Esophagus muscularis mucosa (tissue), 4 donors: Measurements from ENCODE around the gene MRPS26. TPM values are rescaled to one million over a fixed set of nuclear protein-coding genes. Genes with fewer than 3 reads are reported as not detected.

Experiments used
- DNase-seq: peaks from one replicate; pipeline ENCODE4 v3.0.0-alpha.2; 2017; ENCODE audit errors: extremely low spot score
- H3K27ac ChIP-seq, 4 donors: fragments of 200-600 bp; sonication (generic); replicated peaks in 1 of 4; 1 replicate in 3 of 4; 2 replicates in 1 of 4; pipeline ENCODE4 v1.5.1; 2016 to 2019; ENCODE audit warnings: mild to moderate bottlenecking in 1 of 4
- H3K27me3 ChIP-seq, 4 donors: fragments of 200-600 bp; sonication (generic); one replicate each; pipeline versions ENCODE4 v1.5.1 to v1.6.0; 2016 to 2019
- H3K36me3 ChIP-seq, 4 donors: fragments of 200-600 bp; sonication (generic); one replicate each; pipeline ENCODE4 v1.5.1; 2016 to 2019
- H3K4me1 ChIP-seq, 4 donors: fragments of 200-600 bp; sonication (generic); one replicate each; pipeline ENCODE4 v1.5.1; 2016 to 2019
- H3K4me3 ChIP-seq, 4 donors: fragments of 200-600 bp; sonication (generic); 1 replicate in 2 of 4; 2 replicates in 2 of 4; pipeline ENCODE4 v1.5.1; 2016 to 2019; ENCODE audit warnings: mild to moderate bottlenecking in 4 of 4, moderate library complexity in 1 of 4
- H3K9me3 ChIP-seq, 4 donors: fragments of 200-600 bp; sonication (generic); 1 replicate in 3 of 4; 2 replicates in 1 of 4; pipeline ENCODE4 v1.5.1; 2016 to 2019
- CTCF ChIP-seq, 3 experiments: fragments of 200-600 bp in 2 of 3; fragments of 450-650 bp in 1 of 3; sonication (generic) in 2 of 3; IDR thresholded peaks; one replicate each; pipeline ENCODE4 v1.5.1; 2017 to 2019; ENCODE audit warnings: antibody characterized with exemption in 3 of 3, mild to moderate bottlenecking in 2 of 3, moderate library complexity in 1 of 3
- EP300 ChIP-seq: sonication (generic); formaldehyde crosslinking; IDR thresholded peaks from one replicate; pipeline ENCODE4 v1.6.1; 2017; ENCODE audit warnings: antibody characterized with exemption
- POLR2A ChIP-seq: fragments of 450-650 bp; IDR thresholded peaks from one replicate; pipeline ENCODE4 v1.6.1; 2017; ENCODE audit warnings: antibody characterized with exemption, moderate library complexity, mild to moderate bottlenecking, low read depth
- POLR2AphosphoS5 ChIP-seq, 2 donors: sonication (generic); formaldehyde crosslinking; IDR thresholded peaks; one replicate each; pipeline ENCODE4 v1.6.1; 2017; ENCODE audit warnings: antibody characterized with exemption in 2 of 2
- WGBS: methylation state at CpG from one replicate; pipeline ENCODE4 v1.1.5; 2018; 5-methylcytosine and 5-hydroxymethylcytosine counted together
- intact Hi-C: fragments of 100-400 bp; cut with DNase I; formaldehyde crosslinking; loops from one replicate; pipeline ENCODE4 v1.15.1; 2023
- total RNA-seq, 4 donors: library from RNA; depleted of rRNA; stranded (reverse); fragments of >200 nt; gene quantifications; one replicate each; pipeline versions ENCODE4 v1.1.0 to v1.2.1, GENCODE V29; 2016

MRPS26 gene
- total RNA-seq, 4 donors from 2014 or later = 52.3 to 90.7 (median 71.5) TPM

GRCh38 chr20:3077618-3078134, 31.8 kb downstream of the MRPS26 start:
- Histone ChIP-seq H3K27me3 (peaks cover 0 to 64% (median 11%) of the 10 kb centered on the region in 4 donors), H3K4me1 (peaks cover 14 to 18% (median 16%) of the 10 kb centered on the region in 4 donors), H3K36me3 (no peaks in the 10 kb centered on the region), H3K9me3 (no peaks in the 10 kb centered on the region), H3K27ac (no peak overlapping the region), H3K4me3 (no peak overlapping the region)
- DNase-seq = no peak
- WGBS = 68% methylated on average over 4 of the region's 4 CpGs
- no peak for TF ChIP-seq EP300
- no peak for TF ChIP-seq POLR2AphosphoS5 (IDR thresholded peaks at IDR 0.05)
- no peak for TF ChIP-seq CTCF (IDR thresholded peaks at IDR 0.05)
- intact Hi-C loops = no loop called here

- TF ChIP-seq EP300 (no peak), POLR2AphosphoS5 (IDR thresholded peaks at IDR 0.05) (no peak), POLR2A (no peak), CTCF (IDR thresholded peaks at IDR 0.05) (no peak)
- Histone ChIP-seq H3K4me1 (peaks cover 19 to 29% (median 25%) of the 10 kb centered on the region in 4 donors), H3K4me3 (no peak overlapping the region), H3K9me3 (no peaks in the 10 kb centered on the region), H3K27ac (no peak overlapping the region), H3K36me3 (no peaks in the 10 kb centered on the region), H3K27me3 (peaks cover 0 to 72% (median 22%) of the 10 kb centered on the region in 4 donors)
- 62% methylated on average over 4 of the region's 6 CpGs for WGBS
- DNase-seq = no peak
- intact Hi-C loops = no loop called here
Observed at GRCh38 chr20:3080939-3081388, 35.1 kb downstream of the MRPS26 start.

GRCh38 chr20:3081641-3082040, 35.8 kb downstream of the MRPS26 start:
- Histone ChIP-seq H3K4me3 (no peak overlapping the region), H3K9me3 (no peaks in the 10 kb centered on the region), H3K27ac (no peak overlapping the region), H3K27me3 (peaks cover 0 to 67% (median 22%) of the 10 kb centered on the region in 4 donors), H3K36me3 (no peaks in the 10 kb centered on the region), H3K4me1 (peaks cover 19 to 29% (median 25%) of the 10 kb centered on the region in 4 donors)
- no peak for DNase-seq
- 93% methylated on average over 4 of the region's 11 CpGs for WGBS
- intact Hi-C loops = no loop called here
- TF ChIP-seq POLR2AphosphoS5 (IDR thresholded peaks at IDR 0.05) = no peak
- TF ChIP-seq CTCF (IDR thresholded peaks at IDR 0.05) = no peak
- no peak for TF ChIP-seq EP300
- TF ChIP-seq POLR2A = no peak

- no peaks in the 10 kb centered on the region for H3K9me3 ChIP-seq
- no peak for DNase-seq
- 9% methylated on average over 25 of the region's 71 CpGs for WGBS
- peak overlapping the region; percentile 41 to 56 (median 45) for H3K4me3 ChIP-seq
- TF ChIP-seq CTCF (IDR thresholded peaks at IDR 0.05) (no peak), POLR2AphosphoS5 (IDR thresholded peaks at IDR 0.05) (no peak), EP300 (no peak), POLR2A (no peak)
- H3K36me3 ChIP-seq = no peaks in the 10 kb centered on the region
- H3K27ac ChIP-seq = no peak overlapping the region
- peaks cover 19 to 29% (median 25%) of the 10 kb centered on the region in 4 donors for H3K4me1 ChIP-seq
- intact Hi-C loops = no loop called here
- H3K27me3 ChIP-seq = peaks cover 0 to 63% (median 22%) of the 10 kb centered on the region in 4 donors
Observed at GRCh38 chr20:3082306-3082951, 36.6 kb downstream of the MRPS26 start.
